Urinary bladder (tissue), 4 donors: Measurements from ENCODE around the gene DHPS. TPM values are rescaled to one million over a fixed set of nuclear protein-coding genes. Genes with fewer than 3 reads are reported as not detected.

Experiments
- DNase-seq: peaks from one replicate; pipeline ENCODE4 v3.0.0-alpha.2; 2015; ENCODE audit errors: extremely low spot score
- H3K27ac ChIP-seq: one replicate; pipeline ENCODE4 v1.5.1; 2013; ENCODE audit warnings: low read depth, mild to moderate bottlenecking, moderate library complexity
- H3K36me3 ChIP-seq: one replicate; pipeline ENCODE4 v1.6.1; 2013; ENCODE audit warnings: mild to moderate bottlenecking, moderate library complexity; ENCODE audit not compliant: insufficient read depth
- H3K4me1 ChIP-seq: one replicate; pipeline ENCODE4 v1.6.1; 2013; ENCODE audit warnings: mild to moderate bottlenecking, moderate library complexity; ENCODE audit not compliant: insufficient read depth
- H3K4me3 ChIP-seq: one replicate; pipeline ENCODE4 v1.5.1; 2013; ENCODE audit warnings: low read depth, low read length
- WGBS: extraction: QIAGEN DNeasy Blood & Tissue Kit; methylation state at CpG from one replicate; pipeline ENCODE4 v1.1.7; 2013; 5-methylcytosine and 5-hydroxymethylcytosine counted together
- polyA plus RNA-seq: library from polyadenylated mRNA; stranded (reverse); fragments of 200-250 nt; gene quantifications from one replicate; pipeline ENCODE4 v1.2.3, GENCODE V29; 2013
- small RNA-seq: library from RNA; depleted of rRNA; stranded (forward); fragments of <200 nt; gene quantifications from one replicate; pipeline ENCODE3, GENCODE V24; 2014
- total RNA-seq: library from RNA; depleted of rRNA; stranded (reverse); fragments of >200 nt; gene quantifications from one replicate; pipeline ENCODE4 v1.2.3, GENCODE V29; 2014
- donor health status: healthy with polysubstance abuse.
- donor health status: healthy.

The DHPS gene
- total and polyA plus RNA-seq, 2 donors = 29.9 to 99.0 TPM

DNA sequence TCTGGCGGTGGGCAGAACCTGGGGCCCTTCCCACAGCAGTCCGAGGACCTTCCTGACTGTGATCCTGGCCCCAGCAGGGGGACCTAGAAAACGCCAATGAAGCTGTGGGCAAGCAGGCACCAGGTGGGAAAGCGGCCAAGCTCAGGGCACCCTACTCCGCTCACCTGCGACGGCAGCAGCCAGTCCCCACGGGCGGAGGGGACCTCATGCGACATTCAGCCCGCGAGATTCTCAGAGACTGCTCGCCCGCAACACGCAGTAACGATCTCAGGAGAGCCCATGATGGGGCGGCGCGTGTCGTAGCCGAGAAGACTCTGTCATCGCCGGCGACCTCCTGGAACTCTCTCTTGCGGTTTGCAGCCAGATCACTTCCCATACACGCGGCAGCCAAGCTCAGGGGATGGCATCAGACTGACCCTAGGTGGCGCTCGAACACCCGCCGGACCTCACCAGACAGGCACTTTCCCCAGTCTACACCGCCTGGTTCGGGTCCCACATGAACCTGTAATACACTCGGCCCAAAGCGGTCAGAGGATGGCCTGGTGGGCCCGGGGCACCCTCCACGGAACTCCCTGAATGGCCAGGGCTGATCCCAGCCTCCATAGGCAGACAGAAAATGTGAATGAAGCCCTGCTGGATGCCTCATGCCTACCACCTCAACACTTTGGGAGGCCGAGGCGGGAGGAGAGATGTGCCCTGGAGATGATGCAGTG, 41.6 kb downstream of the DHPS start:
- no peak overlapping the region for H3K27ac ChIP-seq
- no peak overlapping the region for H3K4me3 ChIP-seq

DNA sequence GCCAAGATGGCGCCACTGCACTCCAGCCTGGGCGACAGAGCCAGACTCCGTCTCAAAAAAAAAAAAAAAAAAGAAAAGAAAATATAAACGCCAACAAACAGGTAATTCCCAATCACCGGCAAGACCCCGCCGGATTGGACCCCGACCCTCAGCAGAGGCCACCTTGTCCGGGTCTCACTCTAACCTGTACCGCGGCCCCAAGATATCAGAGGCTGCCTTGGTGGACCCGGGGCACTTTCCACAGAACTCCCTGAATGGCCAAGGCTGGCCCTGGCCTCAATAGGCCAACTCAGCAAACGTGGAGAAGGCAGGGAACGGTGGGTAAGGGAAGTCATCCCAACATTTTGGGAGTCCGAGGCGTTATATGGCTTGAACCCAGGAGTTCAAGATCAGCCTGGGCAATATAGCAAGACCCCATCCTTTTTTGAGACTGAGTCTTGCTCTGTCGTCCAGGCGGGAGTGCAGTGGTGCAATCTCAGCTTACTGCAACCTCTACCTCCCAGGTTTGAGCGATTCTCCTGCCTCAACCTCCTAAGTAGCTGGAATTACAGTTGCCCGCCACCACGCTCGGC, 43.0 kb downstream of the DHPS start:
- Histone ChIP-seq H3K36me3 (no peaks in the 10 kb centered on the region), H3K4me1 (no peaks in the 10 kb centered on the region), H3K27ac (no peak overlapping the region), H3K4me3 (no peak overlapping the region)
- no peak for DNase-seq
- 96% methylated on average over 22 of the region's 22 CpGs for WGBS

More for the DNA sequence above, 41.6 kb downstream of the DHPS start:
- 11% methylated on average over 39 of the region's 39 CpGs for WGBS
- H3K4me1 ChIP-seq = no peaks in the 10 kb centered on the region
- DNase-seq = peak; percentile 18
- H3K36me3 ChIP-seq = no peaks in the 10 kb centered on the region

DNA sequence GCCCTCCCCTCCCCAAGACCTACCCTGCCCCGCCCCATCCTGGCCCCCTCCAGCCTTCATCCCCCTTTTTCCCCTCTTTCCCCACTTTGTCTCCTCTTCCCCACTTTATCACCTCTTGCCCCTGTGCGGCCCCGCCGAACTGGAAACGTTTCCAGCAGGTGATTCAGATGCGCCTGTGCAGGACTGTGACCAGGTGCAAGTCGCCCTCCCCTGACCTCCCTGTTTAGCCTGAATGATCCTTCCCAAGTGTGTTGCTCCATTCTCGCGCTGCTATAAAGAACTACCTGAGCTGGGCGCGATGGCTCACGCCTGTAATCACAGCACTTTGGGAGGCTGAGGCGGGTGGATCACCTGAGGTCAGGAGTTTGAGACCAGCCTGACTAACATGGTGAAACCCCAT, 45.0 kb downstream of the DHPS start:
- no peak for DNase-seq
- no peak overlapping the region for H3K27ac ChIP-seq
- H3K4me3 ChIP-seq = no peak overlapping the region
- no peaks in the 10 kb centered on the region for H3K36me3 ChIP-seq
- no peaks in the 10 kb centered on the region for H3K4me1 ChIP-seq
- 89% methylated on average over 13 of the region's 13 CpGs for WGBS

DNA sequence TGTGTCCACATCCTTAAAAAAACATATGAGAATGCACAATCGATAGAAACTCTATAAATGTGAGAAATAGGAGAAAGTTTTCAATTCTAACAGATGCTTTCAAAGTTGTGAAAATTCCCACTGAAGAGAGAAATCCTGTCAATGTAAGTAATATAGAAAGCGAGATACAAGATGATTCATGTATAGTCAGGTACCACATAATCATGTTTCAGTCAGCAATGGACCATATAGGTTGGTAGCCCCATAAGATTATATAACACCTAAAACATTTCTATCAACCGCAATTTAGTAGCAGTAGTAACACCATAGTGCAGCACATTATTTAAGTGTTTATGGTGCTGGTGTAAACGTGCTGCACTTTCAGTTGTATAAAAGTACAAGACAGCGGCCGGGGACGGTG, 52.5 kb downstream of the DHPS start:
- no peak for DNase-seq
- H3K4me3 ChIP-seq = no peak overlapping the region
- H3K4me1 ChIP-seq = no peaks in the 10 kb centered on the region
- WGBS = 97% methylated on average over 7 of the region's 7 CpGs
- no peak overlapping the region for H3K27ac ChIP-seq
- H3K36me3 ChIP-seq = peaks cover 9% of the 10 kb centered on the region

DNA sequence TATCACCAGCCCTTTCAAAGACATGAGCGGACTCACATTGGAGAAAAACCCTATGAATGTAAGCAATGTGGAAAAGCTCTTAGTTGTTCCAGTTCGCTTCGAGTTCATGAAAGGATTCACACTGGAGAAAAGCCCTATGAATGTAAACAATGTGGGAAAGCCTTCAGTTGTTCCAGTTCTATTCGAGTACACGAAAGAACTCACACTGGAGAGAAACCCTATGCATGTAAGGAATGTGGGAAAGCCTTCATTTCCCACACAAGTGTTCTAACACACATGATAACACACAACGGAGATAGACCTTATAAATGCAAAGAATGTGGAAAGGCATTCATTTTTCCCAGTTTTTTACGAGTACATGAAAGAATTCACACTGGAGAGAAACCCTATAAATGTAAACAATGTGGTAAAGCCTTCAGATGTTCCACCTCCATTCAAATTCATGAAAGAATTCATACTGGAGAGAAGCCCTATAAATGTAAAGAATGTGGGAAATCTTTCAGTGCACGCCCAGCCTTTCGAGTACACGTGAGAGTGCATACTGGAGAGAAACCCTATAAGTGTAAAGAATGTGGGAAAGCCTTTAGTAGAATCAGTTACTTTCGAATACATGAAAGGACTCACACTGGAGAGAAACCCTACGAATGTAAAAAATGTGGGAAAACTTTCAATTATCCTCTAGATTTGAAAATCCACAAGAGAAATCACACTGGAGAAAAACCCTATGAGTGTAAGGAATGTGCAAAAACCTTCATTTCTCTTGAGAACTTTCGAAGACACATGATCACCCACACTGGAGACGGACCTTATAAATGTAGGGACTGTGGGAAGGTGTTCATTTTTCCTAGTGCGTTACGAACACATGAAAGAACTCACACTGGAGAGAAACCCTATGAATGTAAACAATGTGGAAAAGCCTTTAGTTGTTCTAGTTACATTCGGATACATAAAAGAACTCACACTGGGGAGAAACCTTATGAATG, 53.3 kb downstream of the DHPS start:
- Histone ChIP-seq H3K4me3 (no peak overlapping the region), H3K27ac (no peak overlapping the region), H3K36me3 (peaks cover 9% of the 10 kb centered on the region), H3K4me1 (no peaks in the 10 kb centered on the region)
- 97% methylated on average over 17 of the region's 17 CpGs for WGBS
- DNase-seq = no peak

DNA sequence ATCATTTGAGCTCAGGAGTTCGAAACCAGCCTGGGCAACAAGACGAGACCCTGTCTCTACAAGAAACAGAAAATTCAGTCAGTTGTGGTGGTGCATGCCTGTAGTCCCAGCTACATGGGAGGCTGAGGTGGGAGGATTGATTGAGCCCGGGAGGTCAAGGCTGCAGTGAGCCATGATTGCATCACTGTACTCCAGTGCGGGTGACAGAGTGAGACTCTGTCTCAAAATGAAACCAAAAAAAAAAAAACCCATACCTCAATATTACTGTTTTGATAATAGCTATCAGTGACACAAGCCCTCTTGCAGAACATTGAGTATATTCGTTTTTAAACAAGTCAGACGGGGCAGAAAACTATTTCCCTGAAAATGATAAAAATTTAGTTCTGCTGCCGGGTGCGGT, 54.7 kb downstream of the DHPS start:
- 90% methylated on average over 8 of the region's 8 CpGs for WGBS
- no peak overlapping the region for H3K4me3 ChIP-seq
- H3K36me3 ChIP-seq = peaks cover 9% of the 10 kb centered on the region
- H3K27ac ChIP-seq = no peak overlapping the region
- no peaks in the 10 kb centered on the region for H3K4me1 ChIP-seq
- no peak for DNase-seq

Small RNAs within 50 kb of the gene (small RNA-seq; reads per million reads assigned to genes)
- gene SNORD41 = 136 reads per million, percentile 97 among the genes with 10 or more reads in this experiment

Other genes with a start within 250 kb of the DHPS start
- gene ZNF443, start 240.9 kb downstream of the DHPS start, total RNA-seq = 12.8 TPM
- 2.7 TPM for gene ZNF443, start 240.9 kb downstream of the DHPS start, polyA plus RNA-seq
- 16.1 TPM for gene ZNF709, start 197.1 kb downstream of the DHPS start, total RNA-seq
- gene ZNF709, start 197.1 kb downstream of the DHPS start, polyA plus RNA-seq = 1.1 TPM
- gene ZNF564, start 130.4 kb downstream of the DHPS start, total RNA-seq = 25.0 TPM
- gene ZNF564, start 130.4 kb downstream of the DHPS start, polyA plus RNA-seq = 6.6 TPM
- gene ZNF490, start 71.1 kb downstream of the DHPS start, total RNA-seq = 9.0 TPM
- gene ZNF490, start 71.1 kb downstream of the DHPS start, polyA plus RNA-seq = 1.0 TPM
- gene ZNF791, start 71.0 kb downstream of the DHPS start, total RNA-seq = 38.3 TPM
- 12.0 TPM for gene ZNF791, start 71.0 kb downstream of the DHPS start, polyA plus RNA-seq
- 31.1 TPM for gene MAN2B1, start 15.1 kb downstream of the DHPS start, total RNA-seq
- gene MAN2B1, start 15.1 kb downstream of the DHPS start, polyA plus RNA-seq = 60.0 TPM
- gene WDR83, start 15.1 kb downstream of the DHPS start, total RNA-seq = 5.1 TPM
- 17.5 TPM for gene WDR83, start 15.1 kb downstream of the DHPS start, polyA plus RNA-seq
- gene GNG14, start 6.1 kb upstream of the DHPS start, total RNA-seq = not detected
- not detected for gene GNG14, start 6.1 kb upstream of the DHPS start, polyA plus RNA-seq
- gene FBXW9, start 14.8 kb upstream of the DHPS start, total RNA-seq = 2.6 TPM
- gene FBXW9, start 14.8 kb upstream of the DHPS start, polyA plus RNA-seq = 8.9 TPM
- 35.4 TPM for gene TNPO2, start 42.1 kb upstream of the DHPS start, total RNA-seq
- gene TNPO2, start 42.1 kb upstream of the DHPS start, polyA plus RNA-seq = 50.7 TPM
- gene TRIR, start 52.8 kb upstream of the DHPS start, total RNA-seq = 59.5 TPM
- gene TRIR, start 52.8 kb upstream of the DHPS start, polyA plus RNA-seq = 285 TPM
- gene GET3, start 55.6 kb upstream of the DHPS start, total RNA-seq = 22.7 TPM
- 84.4 TPM for gene GET3, start 55.6 kb upstream of the DHPS start, polyA plus RNA-seq
- not detected for gene BEST2, start 69.9 kb upstream of the DHPS start, total RNA-seq
- not detected for gene BEST2, start 69.9 kb upstream of the DHPS start, polyA plus RNA-seq
- 30.2 TPM for gene HOOK2, start 93.7 kb upstream of the DHPS start, total RNA-seq
- gene HOOK2, start 93.7 kb upstream of the DHPS start, polyA plus RNA-seq = 28.4 TPM
- 107 TPM for gene JUNB, start 109.6 kb upstream of the DHPS start, total RNA-seq
- gene JUNB, start 109.6 kb upstream of the DHPS start, polyA plus RNA-seq = 545 TPM
- gene PRDX2, start 119.9 kb upstream of the DHPS start, total RNA-seq = 74.2 TPM
- 245 TPM for gene PRDX2, start 119.9 kb upstream of the DHPS start, polyA plus RNA-seq
- gene THSD8, start 120.2 kb upstream of the DHPS start, total RNA-seq = not detected
- not detected for gene THSD8, start 120.2 kb upstream of the DHPS start, polyA plus RNA-seq
- 9.5 TPM for gene RNASEH2A, start 124.7 kb upstream of the DHPS start, total RNA-seq
- gene RNASEH2A, start 124.7 kb upstream of the DHPS start, polyA plus RNA-seq = 12.8 TPM
- not detected for gene RTBDN, start 152.7 kb upstream of the DHPS start, total RNA-seq
- 0.65 TPM for gene RTBDN, start 152.7 kb upstream of the DHPS start, polyA plus RNA-seq
- gene MAST1, start 156.6 kb upstream of the DHPS start, total RNA-seq = 0.74 TPM
- gene MAST1, start 156.6 kb upstream of the DHPS start, polyA plus RNA-seq = 1.1 TPM
- 10.6 TPM for gene DNASE2, start 199.6 kb upstream of the DHPS start, total RNA-seq
- 58.9 TPM for gene DNASE2, start 199.6 kb upstream of the DHPS start, polyA plus RNA-seq
- 0.26 TPM for gene KLF1, start 205.3 kb upstream of the DHPS start, total RNA-seq
- 0.08 TPM for gene KLF1, start 205.3 kb upstream of the DHPS start, polyA plus RNA-seq
- 13.8 TPM for gene GCDH, start 209.3 kb upstream of the DHPS start, total RNA-seq
- gene GCDH, start 209.3 kb upstream of the DHPS start, polyA plus RNA-seq = 54.5 TPM
- 0.85 TPM for gene SYCE2, start 237.4 kb upstream of the DHPS start, total RNA-seq
- 0.10 TPM for gene SYCE2, start 237.4 kb upstream of the DHPS start, polyA plus RNA-seq